LNCAP (cell line): ENCODE data around the gene VAMP8.

Experiments
- TF ChIP-seq, protein P1 (sequence below): fragments of 450-650 bp; IDR thresholded peaks from 2 replicates; pipeline ENCODE4 v1.5.1; 2017; ENCODE audit warnings: mild to moderate bottlenecking

VAMP8 gene

DNA sequence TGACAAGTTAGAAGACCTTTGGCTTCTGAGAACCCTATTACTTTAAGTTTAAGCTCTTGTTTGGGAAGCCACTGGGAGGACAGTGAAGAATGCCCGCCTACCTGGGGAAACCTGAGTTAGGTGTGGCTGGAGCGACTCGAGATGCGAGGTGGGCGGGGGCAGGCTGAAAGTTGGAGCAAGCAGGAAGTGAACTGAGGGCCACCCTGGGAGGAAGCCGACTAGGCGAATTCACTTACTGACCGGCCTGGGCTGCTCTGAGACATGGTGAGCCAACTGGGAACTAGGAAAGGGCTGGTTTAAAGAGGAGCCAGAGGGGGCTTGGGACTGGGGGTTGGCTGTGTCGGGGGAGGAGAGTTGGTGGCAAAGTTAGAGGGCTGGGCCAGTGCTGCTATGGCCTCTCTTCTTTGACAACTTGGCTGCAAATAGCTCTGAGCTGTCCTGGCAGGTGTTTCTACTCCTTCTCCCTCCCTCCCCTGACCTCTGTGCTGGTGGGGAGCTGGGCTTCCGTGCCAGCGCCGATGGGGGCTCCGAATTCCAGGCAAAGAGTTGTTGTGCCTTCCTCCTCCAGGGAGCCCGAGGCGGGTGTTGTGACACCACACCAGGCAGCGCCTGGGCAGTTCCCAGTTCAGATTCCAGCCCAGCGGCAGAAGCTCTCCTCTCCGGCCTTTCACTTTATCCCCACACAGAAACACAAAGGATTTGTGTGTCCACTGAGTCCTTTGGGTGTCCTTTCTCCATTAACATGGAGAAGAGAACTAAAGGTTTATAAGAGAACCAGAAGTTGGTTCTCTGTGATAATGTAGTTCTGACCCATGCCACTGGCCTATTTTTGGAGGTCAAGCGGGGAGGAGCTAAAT lies at the start of gene VAMP8:
Gene VAMP8, plus strand, starts transcription at position 201 of the 857 bp plus-strand sequence. Its CDS starts 61 bp downstream, at position 262.
- TF ChIP-seq, protein P1, sequence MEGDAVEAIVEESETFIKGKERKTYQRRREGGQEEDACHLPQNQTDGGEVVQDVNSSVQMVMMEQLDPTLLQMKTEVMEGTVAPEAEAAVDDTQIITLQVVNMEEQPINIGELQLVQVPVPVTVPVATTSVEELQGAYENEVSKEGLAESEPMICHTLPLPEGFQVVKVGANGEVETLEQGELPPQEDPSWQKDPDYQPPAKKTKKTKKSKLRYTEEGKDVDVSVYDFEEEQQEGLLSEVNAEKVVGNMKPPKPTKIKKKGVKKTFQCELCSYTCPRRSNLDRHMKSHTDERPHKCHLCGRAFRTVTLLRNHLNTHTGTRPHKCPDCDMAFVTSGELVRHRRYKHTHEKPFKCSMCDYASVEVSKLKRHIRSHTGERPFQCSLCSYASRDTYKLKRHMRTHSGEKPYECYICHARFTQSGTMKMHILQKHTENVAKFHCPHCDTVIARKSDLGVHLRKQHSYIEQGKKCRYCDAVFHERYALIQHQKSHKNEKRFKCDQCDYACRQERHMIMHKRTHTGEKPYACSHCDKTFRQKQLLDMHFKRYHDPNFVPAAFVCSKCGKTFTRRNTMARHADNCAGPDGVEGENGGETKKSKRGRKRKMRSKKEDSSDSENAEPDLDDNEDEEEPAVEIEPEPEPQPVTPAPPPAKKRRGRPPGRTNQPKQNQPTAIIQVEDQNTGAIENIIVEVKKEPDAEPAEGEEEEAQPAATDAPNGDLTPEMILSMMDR = no peak

DNA sequence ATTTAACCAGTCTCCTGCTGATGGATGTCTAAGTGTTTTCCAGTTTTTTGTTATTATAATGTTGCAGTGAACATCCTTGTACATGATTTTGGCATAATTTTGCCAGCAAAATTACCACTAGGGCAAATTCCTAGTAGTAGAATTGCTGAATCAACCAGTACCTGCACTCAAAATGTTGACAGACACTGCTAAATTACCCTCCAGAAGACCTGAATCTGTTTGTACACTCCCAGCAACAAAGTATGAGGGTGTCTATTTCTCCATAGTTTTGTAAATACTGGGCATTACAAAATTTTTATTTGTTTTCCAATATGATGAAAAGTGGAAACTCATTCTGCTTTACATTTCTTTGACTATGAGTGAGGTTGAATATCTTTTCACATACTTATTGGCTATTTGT lies 49.6 kb upstream of the VAMP8 start:
- TF ChIP-seq, protein P1 = no peak

DNA sequence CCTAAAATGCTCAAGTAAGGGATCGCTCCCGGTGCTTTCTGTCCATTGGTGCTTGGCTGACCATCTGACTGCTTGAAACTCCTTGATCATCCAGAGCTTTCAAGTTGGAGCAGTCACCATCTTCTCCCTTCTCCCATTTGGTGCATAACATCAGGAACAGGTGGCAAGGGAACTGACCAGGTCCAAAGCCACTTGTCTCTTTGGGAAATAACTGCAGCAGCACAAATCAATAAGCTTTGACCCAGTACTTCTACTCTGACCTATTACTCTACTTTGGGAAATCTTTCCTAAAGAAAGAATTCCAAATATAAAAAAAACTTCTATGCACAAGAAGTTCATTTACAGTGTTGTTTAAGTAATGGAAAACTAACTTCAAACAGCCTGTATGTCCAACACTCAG lies 49.0 kb upstream of the VAMP8 start:
- TF ChIP-seq, protein P1 = no peak

DNA sequence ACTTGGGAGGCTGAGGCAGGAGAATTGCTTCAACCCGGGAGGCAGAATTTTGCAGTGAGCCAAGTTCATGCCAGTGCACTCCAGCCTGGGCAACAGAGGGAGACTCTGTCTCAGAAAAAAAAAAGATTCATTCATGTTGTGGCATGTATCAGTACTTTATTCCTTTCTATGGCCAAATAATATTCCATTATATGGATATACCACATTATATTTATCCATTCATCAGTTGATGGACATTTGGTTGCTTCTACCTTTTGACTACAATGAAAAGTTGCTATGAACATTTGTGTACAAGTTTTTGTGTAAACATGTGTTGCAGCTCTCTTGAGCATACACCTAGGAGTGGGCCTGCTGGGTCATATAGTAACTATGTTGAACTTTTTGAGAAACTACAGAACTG lies 47.6 kb upstream of the VAMP8 start:
- TF ChIP-seq, protein P1 = no peak

DNA sequence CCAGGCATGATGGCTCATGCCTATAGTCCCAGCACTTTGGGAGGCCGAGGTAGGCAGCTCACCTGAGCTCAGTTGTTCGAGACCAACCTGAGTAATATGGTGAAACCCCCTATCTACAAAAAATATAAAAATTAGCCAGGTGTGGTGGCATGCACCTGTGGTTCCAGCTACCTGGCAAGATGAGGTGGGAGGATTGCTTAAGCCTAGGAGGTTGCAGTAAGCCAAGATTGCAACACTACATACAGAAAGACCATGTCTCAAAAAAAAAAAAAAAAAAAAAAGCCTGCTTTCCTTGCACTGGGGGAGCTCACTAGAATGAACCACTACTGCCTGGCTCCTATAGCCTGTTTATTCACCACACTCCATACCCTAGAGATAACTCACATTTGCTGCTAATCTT lies 45.8 kb upstream of the VAMP8 start:
- TF ChIP-seq, protein P1 = no peak

DNA sequence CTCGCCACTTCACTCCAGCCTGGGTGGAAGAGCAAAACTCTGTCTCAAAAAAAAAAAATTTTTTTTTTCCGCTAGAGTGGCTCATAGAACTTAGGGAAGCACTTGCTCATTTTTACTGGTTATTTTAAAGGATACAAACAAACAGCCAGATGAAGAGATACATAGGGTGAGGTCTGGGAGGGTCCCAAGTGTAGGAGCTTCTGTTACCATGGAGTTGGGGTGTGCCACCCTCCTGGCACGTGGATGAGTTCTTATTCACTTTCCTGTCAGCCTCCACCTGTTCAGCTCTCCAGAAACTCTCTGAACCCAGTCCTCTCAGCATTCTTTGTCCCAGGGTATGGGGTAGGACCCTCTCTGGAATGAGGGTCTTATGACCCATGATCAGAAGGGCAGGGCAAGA lies 43.3 kb upstream of the VAMP8 start:
- TF ChIP-seq, protein P1 = no peak

DNA sequence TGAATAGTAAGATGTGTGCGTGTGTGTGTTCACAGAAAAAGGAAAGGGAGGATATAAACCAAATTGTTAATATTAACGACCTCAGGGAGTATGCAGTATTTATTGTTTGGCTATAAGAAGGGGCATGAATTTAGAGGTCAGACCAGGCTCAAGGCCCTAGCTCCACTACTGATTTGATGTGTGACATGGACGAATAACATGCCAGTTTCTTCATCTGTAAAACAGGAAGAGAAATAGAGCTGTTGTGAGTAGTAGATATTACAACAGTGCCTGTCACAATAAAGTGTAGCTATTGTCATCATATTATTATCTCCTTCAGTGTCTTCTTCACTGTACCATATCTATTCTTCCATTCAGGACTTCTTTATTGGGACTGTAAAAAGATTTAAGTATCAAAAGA lies 42.5 kb upstream of the VAMP8 start:
- TF ChIP-seq, protein P1 = no peak
